Spleen (tissue), 11 donors: Measurements from ENCODE around the gene IDS. TPM values are rescaled to one million over a fixed set of nuclear protein-coding genes. Genes with fewer than 3 reads are reported as not detected.
A peak's percentile ranks its signal among the peaks of the same experiment; 100 is the strongest.
"Not testable (repeated sequence)": the region's sequence is repeated elsewhere in the genome, so short reads cannot be mapped to it uniquely, and the experiment has no call there.

ENCODE experiments used
- DNase-seq: peaks from one replicate; pipeline ENCODE4 v3.0.0-alpha.2; 2020
- H3K27ac ChIP-seq, 8 donors: fragments of 200-600 bp; sonication (generic) in 7 of 8; 1 replicate in 4 of 8; 2 replicates in 4 of 8; pipeline versions ENCODE4 v1.5.0 to v1.8.0; 2016 to 2021; ENCODE audit warnings: inconsistent platforms in 4 of 8, mild to moderate bottlenecking in 4 of 8, moderate library complexity in 1 of 8
- H3K27me3 ChIP-seq, 7 donors: fragments of 200-600 bp; sonication (generic) in 6 of 7; replicated peaks in 1 of 7; 1 replicate in 4 of 7; 2 replicates in 3 of 7; pipeline versions ENCODE4 v1.5.0 to v1.8.0; 2016 to 2021; ENCODE audit warnings: inconsistent platforms in 3 of 7, mild to moderate bottlenecking in 1 of 7
- H3K36me3 ChIP-seq, 6 donors: fragments of 200-600 bp; sonication (generic) in 5 of 6; 1 replicate in 4 of 6; 2 replicates in 2 of 6; pipeline versions ENCODE4 v1.5.0 to v1.8.0; 2016 to 2021; ENCODE audit warnings: inconsistent platforms in 2 of 6
- H3K4me1 ChIP-seq, 6 donors: fragments of 200-600 bp; sonication (generic) in 5 of 6; 1 replicate in 3 of 6; 2 replicates in 3 of 6; pipeline versions ENCODE4 v1.5.0 to v1.8.0; 2016 to 2021; ENCODE audit warnings: inconsistent platforms in 3 of 6
- H3K4me3 ChIP-seq, 8 donors: fragments of 200-600 bp; sonication (generic) in 7 of 8; 1 replicate in 4 of 8; 2 replicates in 4 of 8; pipeline versions ENCODE4 v1.5.0 to v1.8.0; 2016 to 2021; ENCODE audit warnings: inconsistent platforms in 4 of 8, mild to moderate bottlenecking in 4 of 8, moderate library complexity in 2 of 8
- H3K9me3 ChIP-seq, 8 donors: fragments of 200-600 bp; sonication (generic) in 7 of 8; 1 replicate in 4 of 8; 2 replicates in 4 of 8; pipeline versions ENCODE4 v1.5.0 to v1.8.0; 2016 to 2021; ENCODE audit warnings: inconsistent platforms in 4 of 8
- CTCF ChIP-seq, 11 experiments: fragments of 200-600 bp in 7 of 11; fragments of 450-650 bp in 4 of 11; sonication (generic) in 4 of 11; IDR thresholded peaks in 8 of 11; conservative IDR thresholded peaks in 3 of 11; 1 replicate in 7 of 11; 2 replicates in 4 of 11; pipeline versions ENCODE4 v1.4.0 to v1.8.0; 2016 to 2021; ENCODE audit warnings: antibody characterized with exemption in 11 of 11, inconsistent platforms in 4 of 11, mild to moderate bottlenecking in 1 of 11
- POLR2A ChIP-seq, 3 donors: fragments of 450-650 bp; IDR thresholded peaks; one replicate each; pipeline ENCODE4 v1.5.1; 2017; ENCODE audit warnings: antibody characterized with exemption in 3 of 3, mild to moderate bottlenecking in 1 of 3
- POLR2AphosphoS5 ChIP-seq, 3 donors: sonication (generic); formaldehyde crosslinking; IDR thresholded peaks; one replicate each; pipeline ENCODE4 v1.5.1; 2017; ENCODE audit warnings: antibody characterized with exemption in 3 of 3
- WGBS, 5 donors: extraction: QIAGEN DNeasy Blood & Tissue Kit in 3 of 5; methylation state at CpG; one replicate each; pipeline versions ENCODE4 v1.1.5 to v1.1.7; 2013 to 2018; 5-methylcytosine and 5-hydroxymethylcytosine counted together
- intact Hi-C: fragments of 100-400 bp; cut with DNase I; formaldehyde crosslinking; loops from one replicate; pipeline ENCODE4 v1.15.0; 2023; ENCODE audit warnings: low total_unique reads
- polyA plus RNA-seq, 3 donors: library from polyadenylated mRNA; stranded (reverse); fragments of 200-250 nt; gene quantifications; one replicate each; pipeline ENCODE4 v1.2.1, GENCODE V29; 2013
- total RNA-seq, 7 donors: library from RNA; depleted of rRNA in 3 of 7; stranded (reverse); fragments of >200 nt in 3 of 7; fragmentation: NEBNext Ultra II Directional in 4 of 7; extraction: Animal tissue kit (Norgen Biotek cat#: 25700) in 4 of 7; gene quantifications; one replicate each; pipeline versions ENCODE4 v1.1.0 to v1.2.1, GENCODE V29; 2016 to 2021
- donor health status: healthy with polysubstance abuse.
- donor health status: DM: no; HTN: no; CAD: no; lungs with moderate emphysema.
- donor health status: DM: no; HTN: no; CAD: no.
- donor health status: Bipolar disorder and iron deficiency.
- donor health status: healthy.
- donor health status: DM: no; HTN: no; CAD: no.
- donor health status: DM: yes; HTN: yes; CAD: no.

Gene IDS
- total and polyA plus RNA-seq, 10 donors, result 22.4 to 114 (median 83.5) TPM

GRCh38 chrX:149504226-149504914, 736 bp downstream of the IDS start:
- WGBS, 5 donors, result 22 to 45% (median 39%) methylated on average over 8 to 10 of the region's 10 CpGs

GRCh38 chrX:149503446-149503845, 1.7 kb downstream of the IDS start:
- H3K27me3 ChIP-seq, H3K9me3 ChIP-seq, intact Hi-C loops, DNase-seq: not testable (repeated sequence)
- H3K4me3 ChIP-seq, result peak overlapping the region in 5 of 8 donors; percentile 49 to 78 (median 52)
- peak in 2 of 3 donors; percentile 18 to 37 for TF ChIP-seq POLR2AphosphoS5 (IDR thresholded peaks at IDR 0.05)
- peaks cover 0 to 45% (median 28%) of the 10 kb centered on the region in 6 donors for H3K36me3 ChIP-seq
- H3K27ac ChIP-seq, result peak overlapping the region in 4 of 8 donors; percentile 95 to 96 (median 96)
- 14 to 48% (median 24%) methylated on average over 2 to 6 of the region's 10 CpGs; no CpG with 5 or more reads in 1 of the 5 donors for WGBS, 5 donors
- H3K4me1 ChIP-seq, result peaks cover 0 to 37% (median 4%) of the 10 kb centered on the region in 6 donors

More at GRCh38 chrX:149504226-149504914, 736 bp downstream of the IDS start:
- peaks cover 0 to 37% (median 4%) of the 10 kb centered on the region in 6 donors for H3K4me1 ChIP-seq
- peak; percentile 88 for DNase-seq
- H3K36me3 ChIP-seq, result peaks cover 0 to 36% (median 26%) of the 10 kb centered on the region in 6 donors
- intact Hi-C loops, result no loop called here
- no peak for TF ChIP-seq POLR2A (IDR thresholded peaks at IDR 0.05)
- TF ChIP-seq POLR2AphosphoS5 (IDR thresholded peaks at IDR 0.05), result peak in 2 of 3 donors; percentile 17 to 38
- peak in 7 of 11 experiments; percentile 13 to 49 (median 43) for TF ChIP-seq CTCF (IDR thresholded peaks at IDR 0.05 in 8 of 11, conservative IDR thresholded peaks at IDR 0.05 in 3 of 11)
- H3K9me3 ChIP-seq, result no peaks in the 10 kb centered on the region
- peak overlapping the region; percentile 77 to 96 (median 94) for H3K27ac ChIP-seq
- no peaks in the 10 kb centered on the region for H3K27me3 ChIP-seq
- H3K4me3 ChIP-seq, result peak overlapping the region; percentile 36 to 78 (median 52)

GRCh38 chrX:149502923-149503322, 2.2 kb downstream of the IDS start:
- 42 to 65% (median 50%) methylated on average over 2 to 5 of the region's 5 CpGs for WGBS, 5 donors

GRCh38 chrX:149499766-149500165, 5.3 kb downstream of the IDS start:
- peaks cover 0 to 82% (median 63%) of the 10 kb centered on the region in 6 donors for H3K36me3 ChIP-seq
- H3K4me3 ChIP-seq, result no peak overlapping the region
- no peaks in the 10 kb centered on the region for H3K27me3 ChIP-seq
- peaks cover 0 to 30% (median 2%) of the 10 kb centered on the region in 6 donors for H3K4me1 ChIP-seq
- DNase-seq, result no peak
- intact Hi-C loops, result no loop called here
- TF ChIP-seq POLR2A (IDR thresholded peaks at IDR 0.05) (no peak), CTCF (IDR thresholded peaks at IDR 0.05 in 8 of 11, conservative IDR thresholded peaks at IDR 0.05 in 3 of 11) (no peak), POLR2AphosphoS5 (IDR thresholded peaks at IDR 0.05) (no peak)
- H3K9me3 ChIP-seq, result no peaks in the 10 kb centered on the region
- WGBS, 5 donors, result 59 to 91% (median 77%) methylated on average over 5 of the region's 5 CpGs
- H3K27ac ChIP-seq, result no peak overlapping the region

More at GRCh38 chrX:149502923-149503322, 2.2 kb downstream of the IDS start:
- peak overlapping the region in 2 of 8 donors; percentile 47 to 96 for H3K27ac ChIP-seq
- peaks cover 0 to 37% (median 4%) of the 10 kb centered on the region in 6 donors for H3K4me1 ChIP-seq
- H3K9me3 ChIP-seq, DNase-seq, intact Hi-C loops, H3K27me3 ChIP-seq: not testable (repeated sequence)
- peaks cover 0 to 50% (median 33%) of the 10 kb centered on the region in 6 donors for H3K36me3 ChIP-seq
- H3K4me3 ChIP-seq, result peak overlapping the region in 1 of 8 donors; percentile 78

- Histone ChIP-seq H3K4me3 (no peak overlapping the region), H3K27ac (no peak overlapping the region), H3K36me3 (peaks cover 0 to 92% (median 72%) of the 10 kb centered on the region in 6 donors), H3K4me1 (peaks cover 0 to 22% (median 1%) of the 10 kb centered on the region in 6 donors), H3K9me3 (no peaks in the 10 kb centered on the region), H3K27me3 (no peaks in the 10 kb centered on the region)
- intact Hi-C loops, result no loop called here
- DNase-seq, result no peak
- WGBS, 5 donors, result 84 to 93% (median 91%) methylated on average over 4 of the region's 4 CpGs
- TF ChIP-seq POLR2AphosphoS5 (IDR thresholded peaks at IDR 0.05), result no peak
- TF ChIP-seq CTCF (IDR thresholded peaks at IDR 0.05 in 8 of 11, conservative IDR thresholded peaks at IDR 0.05 in 3 of 11), result no peak
- no peak for TF ChIP-seq POLR2A (IDR thresholded peaks at IDR 0.05)
Observed at GRCh38 chrX:149498767-149499166, 6.3 kb downstream of the IDS start.
